ENCODE data around the gene KLHL13. TPM values are rescaled to one million over a fixed set of nuclear protein-coding genes. Genes with fewer than 3 reads are reported as not detected.
"Not testable (repeated sequence)": the region's sequence is repeated elsewhere in the genome, so short reads cannot be mapped to it uniquely, and the experiment has no call there.

The KLHL13 gene
- total RNA-seq, 1 experiment from 2014 or later, result 1.6 TPM

- no peaks in the 10 kb centered on the region for H3K36me3 Mint-ChIP-seq (ENCODE audit: insufficient read depth, unreplicated experiment)
- no peaks in the 10 kb centered on the region for H3K27me3 Mint-ChIP-seq (ENCODE audit: insufficient read depth, unreplicated experiment)
- intact Hi-C loops (cut with micrococcal nuclease), result no loop called here
- no TSS peak for BruUV-seq (replicated peaks)
- CTCF ChIA-PET, result no interaction called here
- no peaks in the 10 kb centered on the region for H3K9me3 Mint-ChIP-seq (ENCODE audit: unreplicated experiment)
- POLR2A ChIA-PET, result no interaction called here
- no peaks in the 10 kb centered on the region for H3K4me1 Mint-ChIP-seq (ENCODE audit: insufficient read depth, unreplicated experiment)
- H3K4me3 Mint-ChIP-seq (ENCODE audit: unreplicated experiment), result no peak overlapping the region
- no peak for DNase-seq (ENCODE audit: unreplicated experiment)
- TF ChIP-seq CTCF (IDR thresholded peaks at IDR 0.05; ENCODE audit: unreplicated experiment), result no peak
- H3K27ac Mint-ChIP-seq (ENCODE audit: low read depth, unreplicated experiment), result no peak overlapping the region
Observed at GRCh38 chrX:118025226-118025625, 91.4 kb downstream of the KLHL13 start.

GRCh38 chrX:118024482-118024881, 92.1 kb downstream of the KLHL13 start:
- H3K4me1 Mint-ChIP-seq (ENCODE audit: insufficient read depth, unreplicated experiment), result no peaks in the 10 kb centered on the region
- ChIA-PET POLR2A (no interaction called here), CTCF (interaction anchor here (0.9 kb wide), 1 partner anchor 230 kb away, joined by 4 read pairs; no protein-coding TSS in a partner anchor)
- H3K9me3 Mint-ChIP-seq (ENCODE audit: unreplicated experiment), result no peaks in the 10 kb centered on the region
- H3K4me3 Mint-ChIP-seq (ENCODE audit: unreplicated experiment), result no peak overlapping the region
- intact Hi-C loops (cut with micrococcal nuclease), result no loop called here
- BruUV-seq (replicated peaks), result no TSS peak
- DNase-seq (ENCODE audit: unreplicated experiment), result no peak
- H3K36me3 Mint-ChIP-seq (ENCODE audit: insufficient read depth, unreplicated experiment), result no peaks in the 10 kb centered on the region
- H3K27me3 Mint-ChIP-seq (ENCODE audit: insufficient read depth, unreplicated experiment), result no peaks in the 10 kb centered on the region
- H3K27ac Mint-ChIP-seq (ENCODE audit: low read depth, unreplicated experiment), result no peak overlapping the region
- TF ChIP-seq CTCF (IDR thresholded peaks at IDR 0.05; ENCODE audit: unreplicated experiment), result no peak

- no peaks in the 10 kb centered on the region for H3K27me3 Mint-ChIP-seq (ENCODE audit: insufficient read depth, unreplicated experiment)
- TF ChIP-seq CTCF (IDR thresholded peaks at IDR 0.05; ENCODE audit: unreplicated experiment), result no peak
- no peaks in the 10 kb centered on the region for H3K36me3 Mint-ChIP-seq (ENCODE audit: insufficient read depth, unreplicated experiment)
- H3K9me3 Mint-ChIP-seq (ENCODE audit: unreplicated experiment), result peaks cover 7% of the 10 kb centered on the region
- intact Hi-C loops (cut with micrococcal nuclease), result no loop called here
- POLR2A ChIA-PET, result no interaction called here
- BruUV-seq (replicated peaks), result no TSS peak
- no peak overlapping the region for H3K4me3 Mint-ChIP-seq (ENCODE audit: unreplicated experiment)
- DNase-seq (ENCODE audit: unreplicated experiment), result no peak
- no peaks in the 10 kb centered on the region for H3K4me1 Mint-ChIP-seq (ENCODE audit: insufficient read depth, unreplicated experiment)
- H3K27ac Mint-ChIP-seq (ENCODE audit: low read depth, unreplicated experiment), result no peak overlapping the region
- CTCF ChIA-PET, result no interaction called here
Observed at GRCh38 chrX:118022753-118023152, 93.9 kb downstream of the KLHL13 start.

GRCh38 chrX:118016422-118016821, 100.2 kb downstream of the KLHL13 start:
- no peak for DNase-seq (ENCODE audit: unreplicated experiment)

GRCh38 chrX:118002417-118002816, 114.2 kb downstream of the KLHL13 start:
- POLR2A ChIA-PET; H3K27me3 Mint-ChIP-seq (ENCODE audit: insufficient read depth, unreplicated experiment); CTCF ChIA-PET; H3K27ac Mint-ChIP-seq (ENCODE audit: low read depth, unreplicated experiment); DNase-seq (ENCODE audit: unreplicated experiment); BruUV-seq (replicated peaks); H3K36me3 Mint-ChIP-seq (ENCODE audit: insufficient read depth, unreplicated experiment); H3K4me1 Mint-ChIP-seq (ENCODE audit: insufficient read depth, unreplicated experiment); H3K9me3 Mint-ChIP-seq (ENCODE audit: unreplicated experiment); intact Hi-C loops (cut with micrococcal nuclease); H3K4me3 Mint-ChIP-seq (ENCODE audit: unreplicated experiment): not testable (repeated sequence)

More at GRCh38 chrX:118016422-118016821, 100.2 kb downstream of the KLHL13 start:
- no peak for TF ChIP-seq CTCF (IDR thresholded peaks at IDR 0.05; ENCODE audit: unreplicated experiment)
- ChIA-PET POLR2A (interaction anchor here (0.5 kb wide), 1 partner anchor 38 kb away, joined by 3 read pairs; no protein-coding TSS in a partner anchor), CTCF (no interaction called here)
- Mint-ChIP-seq H3K9me3 (ENCODE audit: unreplicated experiment) (peaks cover 27% of the 10 kb centered on the region), H3K27me3 (ENCODE audit: insufficient read depth, unreplicated experiment) (no peaks in the 10 kb centered on the region), H3K27ac (ENCODE audit: low read depth, unreplicated experiment) (no peak overlapping the region), H3K4me1 (ENCODE audit: insufficient read depth, unreplicated experiment) (no peaks in the 10 kb centered on the region), H3K4me3 (ENCODE audit: unreplicated experiment) (no peak overlapping the region), H3K36me3 (ENCODE audit: insufficient read depth, unreplicated experiment) (no peaks in the 10 kb centered on the region)
- no TSS peak for BruUV-seq (replicated peaks)
- intact Hi-C loops (cut with micrococcal nuclease), result no loop called here
